ENCODE measurements around the gene TULP4.

Gene TULP4

DNA sequence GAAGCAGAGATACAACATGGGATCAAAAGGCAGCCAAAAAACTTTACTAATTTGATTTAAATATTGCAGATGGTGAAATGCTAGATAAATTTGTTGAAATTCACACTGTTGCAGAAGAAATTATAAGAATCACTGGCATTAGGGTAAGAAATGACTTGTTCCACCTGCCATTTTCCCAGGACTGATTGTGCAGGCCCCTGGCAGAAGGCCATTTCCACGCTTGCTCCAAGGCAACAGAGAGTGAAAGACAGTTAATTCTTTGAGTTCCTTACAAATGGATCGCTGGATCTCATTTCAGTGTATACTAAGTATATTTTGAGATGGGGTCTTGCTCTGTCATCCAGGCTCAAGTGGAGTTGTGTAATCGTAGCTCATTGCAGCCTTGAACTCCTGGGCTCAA, 180.6 kb downstream of the TULP4 start:
- CTCF ChIA-PET, result interaction anchor here (1.0 to 3.6 kb wide), 4 partner anchors 8 to 272 kb away, joined by 4 to 9 read pairs (median 6); no protein-coding TSS in a partner anchor
- no peak for DNase-seq (ENCODE audit: extremely low spot score)
- POLR2A ChIA-PET, result no interaction called here
- TF ChIP-seq, protein P1, sequence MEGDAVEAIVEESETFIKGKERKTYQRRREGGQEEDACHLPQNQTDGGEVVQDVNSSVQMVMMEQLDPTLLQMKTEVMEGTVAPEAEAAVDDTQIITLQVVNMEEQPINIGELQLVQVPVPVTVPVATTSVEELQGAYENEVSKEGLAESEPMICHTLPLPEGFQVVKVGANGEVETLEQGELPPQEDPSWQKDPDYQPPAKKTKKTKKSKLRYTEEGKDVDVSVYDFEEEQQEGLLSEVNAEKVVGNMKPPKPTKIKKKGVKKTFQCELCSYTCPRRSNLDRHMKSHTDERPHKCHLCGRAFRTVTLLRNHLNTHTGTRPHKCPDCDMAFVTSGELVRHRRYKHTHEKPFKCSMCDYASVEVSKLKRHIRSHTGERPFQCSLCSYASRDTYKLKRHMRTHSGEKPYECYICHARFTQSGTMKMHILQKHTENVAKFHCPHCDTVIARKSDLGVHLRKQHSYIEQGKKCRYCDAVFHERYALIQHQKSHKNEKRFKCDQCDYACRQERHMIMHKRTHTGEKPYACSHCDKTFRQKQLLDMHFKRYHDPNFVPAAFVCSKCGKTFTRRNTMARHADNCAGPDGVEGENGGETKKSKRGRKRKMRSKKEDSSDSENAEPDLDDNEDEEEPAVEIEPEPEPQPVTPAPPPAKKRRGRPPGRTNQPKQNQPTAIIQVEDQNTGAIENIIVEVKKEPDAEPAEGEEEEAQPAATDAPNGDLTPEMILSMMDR (IDR thresholded peaks at IDR 0.05; ENCODE audit: control extremely low read depth, extremely low read depth, low read depth, missing control alignments), result no peak

DNA sequence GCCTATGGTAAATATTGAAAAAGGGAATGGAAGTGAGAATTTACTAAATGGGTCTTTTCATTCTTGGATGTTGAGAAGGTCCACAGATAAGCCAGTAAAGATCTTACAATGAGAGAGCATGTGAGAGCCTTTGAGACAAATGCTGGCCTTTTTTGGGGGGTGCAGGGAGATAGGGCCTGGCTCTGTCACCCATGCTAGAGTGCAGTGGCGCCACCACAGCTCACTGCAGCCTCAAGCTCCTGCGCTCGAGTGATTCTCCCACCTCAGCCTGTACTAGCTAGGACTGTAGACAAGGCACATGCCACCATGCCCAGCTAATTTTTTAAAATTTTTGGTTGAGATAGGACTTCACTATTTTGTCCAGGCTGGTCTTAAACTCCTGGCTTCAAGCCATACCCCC, 184.4 kb downstream of the TULP4 start:
- ChIA-PET CTCF (interaction anchor here (1.0 to 2.2 kb wide), 11 partner anchors 9 to 282 kb away, joined by 3 to 6 read pairs (median 3); no protein-coding TSS in a partner anchor), POLR2A (no interaction called here)
- DNase-seq (ENCODE audit: extremely low spot score), result no peak
- TF ChIP-seq, protein P1 (IDR thresholded peaks at IDR 0.05; ENCODE audit: control extremely low read depth, extremely low read depth, low read depth, missing control alignments), result peak; percentile 11

DNA sequence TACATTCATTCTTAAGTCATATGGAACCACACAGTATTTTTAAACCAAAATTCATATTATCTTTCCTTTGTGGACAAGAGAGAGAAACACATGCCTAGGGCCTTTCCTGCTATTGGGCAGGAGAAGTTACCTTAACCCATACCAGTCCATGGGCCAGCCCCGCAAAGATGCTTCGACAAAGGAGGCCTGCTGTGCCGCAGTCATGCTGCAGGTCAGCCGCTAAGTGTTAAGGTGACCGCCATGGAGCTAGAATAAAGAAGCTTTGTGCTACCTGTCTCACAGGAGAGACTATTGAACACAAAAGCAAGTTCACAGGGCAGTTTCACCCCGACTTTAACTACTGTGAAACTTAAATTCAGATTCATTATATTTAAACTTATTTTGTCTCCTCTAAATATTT, 185.4 kb downstream of the TULP4 start:
- TF ChIP-seq, protein P1 (IDR thresholded peaks at IDR 0.05; ENCODE audit: control extremely low read depth, extremely low read depth, low read depth, missing control alignments), result no peak
- CTCF ChIA-PET, result interaction anchor here (0.8 to 1.9 kb wide), 5 partner anchors 9 to 246 kb away, joined by 3 to 4 read pairs (median 3); no protein-coding TSS in a partner anchor

DNA sequence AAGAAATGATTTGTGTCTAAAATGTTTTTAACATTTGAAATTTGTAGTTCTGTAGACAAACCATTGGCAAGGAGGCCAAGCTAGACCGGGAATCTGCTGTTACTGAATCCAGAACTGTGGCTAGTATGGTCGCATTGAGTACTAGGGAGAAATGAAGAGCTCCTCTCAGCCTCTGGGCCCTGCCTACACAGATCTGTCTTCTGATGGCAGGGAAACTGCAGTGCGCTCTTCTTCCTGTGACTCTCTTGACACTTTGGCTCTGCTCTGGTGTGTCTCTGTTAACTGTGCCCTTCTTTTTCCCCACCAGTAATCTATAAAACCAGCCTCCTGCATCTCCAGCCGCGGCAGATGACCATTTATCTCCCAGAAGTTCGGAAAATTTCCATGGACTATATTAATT, 186.1 kb downstream of the TULP4 start:
- CTCF ChIA-PET, result interaction anchor here (0.8 kb wide), 1 partner anchor 11 kb away, joined by 3 read pairs; no protein-coding TSS in a partner anchor
- no peak for DNase-seq (ENCODE audit: extremely low spot score)
- POLR2A ChIA-PET, result no interaction called here
- TF ChIP-seq, protein P1 (IDR thresholded peaks at IDR 0.05; ENCODE audit: control extremely low read depth, extremely low read depth, low read depth, missing control alignments), result no peak

More for the DNA sequence above, 185.4 kb downstream of the TULP4 start:
- POLR2A ChIA-PET, result no interaction called here
- no peak for DNase-seq (ENCODE audit: extremely low spot score)

DNA sequence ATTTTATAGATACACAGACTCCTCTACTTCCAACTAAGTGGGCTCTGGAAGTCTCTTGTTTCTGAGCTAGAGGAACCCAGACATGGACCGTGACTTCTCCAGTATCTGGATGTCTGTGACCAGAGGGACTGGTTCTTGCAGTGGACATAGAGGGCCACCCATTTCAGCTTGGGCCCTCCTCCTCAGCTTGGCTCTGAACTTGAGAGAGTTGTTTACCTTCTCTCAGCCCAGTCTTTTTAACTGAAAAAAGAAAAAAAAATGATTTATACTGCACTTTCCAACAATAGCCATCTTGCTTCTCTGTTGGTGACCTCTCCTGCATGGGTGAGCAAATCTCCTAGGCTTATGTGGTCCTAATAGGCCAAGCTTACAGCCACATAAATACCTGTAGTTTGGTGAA, 187.3 kb downstream of the TULP4 start:
- ChIA-PET CTCF (interaction anchor here (1.1 to 1.5 kb wide), 3 partner anchors 9 to 19 kb away, joined by 3 to 6 read pairs (median 4); no protein-coding TSS in a partner anchor), POLR2A (no interaction called here)
- TF ChIP-seq, protein P1 (IDR thresholded peaks at IDR 0.05; ENCODE audit: control extremely low read depth, extremely low read depth, low read depth, missing control alignments), result no peak
- DNase-seq (ENCODE audit: extremely low spot score), result no peak

DNA sequence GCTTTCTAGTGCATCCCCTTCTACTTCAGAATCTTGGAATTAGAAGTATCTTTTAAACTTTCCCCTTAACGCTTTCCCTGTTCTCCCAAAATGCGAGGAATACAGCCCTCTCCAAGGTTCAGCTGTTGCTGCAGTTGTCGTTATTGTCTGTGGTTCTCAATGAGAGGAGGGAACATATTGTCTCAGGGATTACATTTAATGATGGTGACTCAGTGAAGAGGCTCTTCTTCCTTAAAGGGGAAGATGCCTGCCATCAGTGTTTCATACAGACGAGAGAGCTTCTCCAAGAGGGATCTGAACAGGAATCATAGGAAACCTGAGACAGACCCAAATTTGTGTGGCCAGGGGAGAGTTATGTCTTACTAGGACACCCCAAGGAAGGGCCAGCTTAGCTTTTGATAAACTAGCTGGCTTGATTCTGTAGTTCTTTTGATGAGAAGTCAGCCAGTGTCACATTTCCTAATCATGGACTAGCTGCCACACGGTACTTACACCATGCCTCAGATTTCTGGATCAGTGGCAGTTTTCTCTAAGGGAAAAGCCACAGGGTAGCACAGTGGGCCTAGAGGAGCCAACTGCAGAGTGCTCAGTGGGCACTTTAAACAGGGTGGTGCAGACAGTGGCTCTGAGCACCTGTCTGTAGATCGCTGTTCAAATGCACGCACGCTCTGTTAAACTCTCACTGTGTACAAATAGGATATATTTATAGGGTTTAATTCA, 187.9 kb downstream of the TULP4 start:
- no peak for DNase-seq (ENCODE audit: extremely low spot score)
- TF ChIP-seq, protein P1 (IDR thresholded peaks at IDR 0.05; ENCODE audit: control extremely low read depth, extremely low read depth, low read depth, missing control alignments), result no peak
- ChIA-PET POLR2A (no interaction called here), CTCF (interaction anchor here (1.1 to 2.2 kb wide), 4 partner anchors 10 to 19 kb away, joined by 3 to 6 read pairs (median 4); no protein-coding TSS in a partner anchor)

Measured in GM10248 (cell line).